ENCODE data around the gene ESPN. TPM values are rescaled to one million over a fixed set of nuclear protein-coding genes. Genes with fewer than 3 reads are reported as not detected.
"Not testable (repeated sequence)": the region's sequence is repeated elsewhere in the genome, so short reads cannot be mapped to it uniquely, and the experiment has no call there.

Gene ESPN
- total RNA-seq, 1 donor from 2014 or later = 3.1 TPM

- peak; percentile 60 for DNase-seq (ENCODE audit: low spot score)
These were observed 3.1 kb downstream of the ESPN start for GRCh38 chr1:6427441-6428390.

- DNase-seq (ENCODE audit: low spot score) = not testable (repeated sequence)
These were observed 3.9 kb downstream of the ESPN start for GRCh38 chr1:6428453-6428852.

- not testable (repeated sequence) for DNase-seq (ENCODE audit: low spot score)
These were observed 5.3 kb downstream of the ESPN start for GRCh38 chr1:6429660-6430411.

- DNase-seq (ENCODE audit: low spot score) = not testable (repeated sequence)
These were observed 7.3 kb downstream of the ESPN start for GRCh38 chr1:6431645-6432579.

GRCh38 chr1:6434186-6434585, 9.6 kb downstream of the ESPN start:
- no peak for DNase-seq (ENCODE audit: low spot score)

GRCh38 chr1:6435129-6435528, 10.6 kb downstream of the ESPN start:
- no peak for DNase-seq (ENCODE audit: low spot score)

- DNase-seq (ENCODE audit: low spot score) = no peak
These were observed 11.0 kb downstream of the ESPN start for GRCh38 chr1:6435547-6435946.

- not testable (repeated sequence) for DNase-seq (ENCODE audit: low spot score)
These were observed 11.7 kb downstream of the ESPN start for GRCh38 chr1:6436277-6436676.

- not testable (repeated sequence) for DNase-seq (ENCODE audit: low spot score)
These were observed 12.6 kb downstream of the ESPN start for GRCh38 chr1:6437012-6437700.

GRCh38 chr1:6438047-6438525, 13.5 kb downstream of the ESPN start:
- DNase-seq (ENCODE audit: low spot score) = peak; percentile 51

- no peak for DNase-seq (ENCODE audit: low spot score)
These were observed 15.9 kb downstream of the ESPN start for GRCh38 chr1:6440198-6441126.

- DNase-seq (ENCODE audit: low spot score) = no peak
These were observed 17.0 kb downstream of the ESPN start for GRCh38 chr1:6441586-6441985.

- DNase-seq (ENCODE audit: low spot score) = no peak
These were observed 19.0 kb downstream of the ESPN start for GRCh38 chr1:6443339-6444115.

GRCh38 chr1:6444377-6444776, 19.8 kb downstream of the ESPN start:
- no peak for DNase-seq (ENCODE audit: low spot score)

GRCh38 chr1:6445062-6445763, 20.6 kb downstream of the ESPN start:
- peak; percentile 52 for DNase-seq (ENCODE audit: low spot score)

GRCh38 chr1:6445929-6446328, 21.4 kb downstream of the ESPN start:
- not testable (repeated sequence) for DNase-seq (ENCODE audit: low spot score)

- DNase-seq (ENCODE audit: low spot score) = no peak
These were observed 22.1 kb downstream of the ESPN start for GRCh38 chr1:6446665-6447015.

All from mucosa of gallbladder (tissue), 1 donor.